Testis (tissue), 2 donors: ENCODE data around the gene CFAP299.

Experiments
- CTCF ChIP-seq, 3 experiments: fragments of 450-650 bp in 2 of 3; fragments of 200-600 bp in 1 of 3; sonication (generic) in 1 of 3; IDR thresholded peaks; one replicate each; pipeline ENCODE4 v1.5.1; 2016 to 2019; ENCODE audit warnings: antibody characterized with exemption in 3 of 3, mild to moderate bottlenecking in 2 of 3, moderate library complexity in 1 of 3
- POLR2A ChIP-seq: fragments of 450-650 bp; IDR thresholded peaks from one replicate; pipeline ENCODE4 v1.6.1; 2017; ENCODE audit warnings: antibody characterized with exemption, mild to moderate bottlenecking, moderate library complexity

- no peak for TF ChIP-seq CTCF (IDR thresholded peaks at IDR 0.05)
- TF ChIP-seq POLR2A, result no peak
These were observed 631.8 kb downstream of the CFAP299 start for GRCh38 chr4:80967346-80967745.
